ENCODE data around the gene ACACA. TPM values are rescaled to one million over a fixed set of nuclear protein-coding genes. Genes with fewer than 3 reads are reported as not detected.
A peak's percentile ranks its signal among the peaks of the same experiment; 100 is the strongest.

ACACA gene
- total and polyA plus RNA-seq, 9 of the 15 experiments (the other 6 are each of a cell fraction or from before 2014, with no cell fraction given) = 35.9 to 135 (median 88.4) TPM

- TF ChIP-seq, protein P1, sequence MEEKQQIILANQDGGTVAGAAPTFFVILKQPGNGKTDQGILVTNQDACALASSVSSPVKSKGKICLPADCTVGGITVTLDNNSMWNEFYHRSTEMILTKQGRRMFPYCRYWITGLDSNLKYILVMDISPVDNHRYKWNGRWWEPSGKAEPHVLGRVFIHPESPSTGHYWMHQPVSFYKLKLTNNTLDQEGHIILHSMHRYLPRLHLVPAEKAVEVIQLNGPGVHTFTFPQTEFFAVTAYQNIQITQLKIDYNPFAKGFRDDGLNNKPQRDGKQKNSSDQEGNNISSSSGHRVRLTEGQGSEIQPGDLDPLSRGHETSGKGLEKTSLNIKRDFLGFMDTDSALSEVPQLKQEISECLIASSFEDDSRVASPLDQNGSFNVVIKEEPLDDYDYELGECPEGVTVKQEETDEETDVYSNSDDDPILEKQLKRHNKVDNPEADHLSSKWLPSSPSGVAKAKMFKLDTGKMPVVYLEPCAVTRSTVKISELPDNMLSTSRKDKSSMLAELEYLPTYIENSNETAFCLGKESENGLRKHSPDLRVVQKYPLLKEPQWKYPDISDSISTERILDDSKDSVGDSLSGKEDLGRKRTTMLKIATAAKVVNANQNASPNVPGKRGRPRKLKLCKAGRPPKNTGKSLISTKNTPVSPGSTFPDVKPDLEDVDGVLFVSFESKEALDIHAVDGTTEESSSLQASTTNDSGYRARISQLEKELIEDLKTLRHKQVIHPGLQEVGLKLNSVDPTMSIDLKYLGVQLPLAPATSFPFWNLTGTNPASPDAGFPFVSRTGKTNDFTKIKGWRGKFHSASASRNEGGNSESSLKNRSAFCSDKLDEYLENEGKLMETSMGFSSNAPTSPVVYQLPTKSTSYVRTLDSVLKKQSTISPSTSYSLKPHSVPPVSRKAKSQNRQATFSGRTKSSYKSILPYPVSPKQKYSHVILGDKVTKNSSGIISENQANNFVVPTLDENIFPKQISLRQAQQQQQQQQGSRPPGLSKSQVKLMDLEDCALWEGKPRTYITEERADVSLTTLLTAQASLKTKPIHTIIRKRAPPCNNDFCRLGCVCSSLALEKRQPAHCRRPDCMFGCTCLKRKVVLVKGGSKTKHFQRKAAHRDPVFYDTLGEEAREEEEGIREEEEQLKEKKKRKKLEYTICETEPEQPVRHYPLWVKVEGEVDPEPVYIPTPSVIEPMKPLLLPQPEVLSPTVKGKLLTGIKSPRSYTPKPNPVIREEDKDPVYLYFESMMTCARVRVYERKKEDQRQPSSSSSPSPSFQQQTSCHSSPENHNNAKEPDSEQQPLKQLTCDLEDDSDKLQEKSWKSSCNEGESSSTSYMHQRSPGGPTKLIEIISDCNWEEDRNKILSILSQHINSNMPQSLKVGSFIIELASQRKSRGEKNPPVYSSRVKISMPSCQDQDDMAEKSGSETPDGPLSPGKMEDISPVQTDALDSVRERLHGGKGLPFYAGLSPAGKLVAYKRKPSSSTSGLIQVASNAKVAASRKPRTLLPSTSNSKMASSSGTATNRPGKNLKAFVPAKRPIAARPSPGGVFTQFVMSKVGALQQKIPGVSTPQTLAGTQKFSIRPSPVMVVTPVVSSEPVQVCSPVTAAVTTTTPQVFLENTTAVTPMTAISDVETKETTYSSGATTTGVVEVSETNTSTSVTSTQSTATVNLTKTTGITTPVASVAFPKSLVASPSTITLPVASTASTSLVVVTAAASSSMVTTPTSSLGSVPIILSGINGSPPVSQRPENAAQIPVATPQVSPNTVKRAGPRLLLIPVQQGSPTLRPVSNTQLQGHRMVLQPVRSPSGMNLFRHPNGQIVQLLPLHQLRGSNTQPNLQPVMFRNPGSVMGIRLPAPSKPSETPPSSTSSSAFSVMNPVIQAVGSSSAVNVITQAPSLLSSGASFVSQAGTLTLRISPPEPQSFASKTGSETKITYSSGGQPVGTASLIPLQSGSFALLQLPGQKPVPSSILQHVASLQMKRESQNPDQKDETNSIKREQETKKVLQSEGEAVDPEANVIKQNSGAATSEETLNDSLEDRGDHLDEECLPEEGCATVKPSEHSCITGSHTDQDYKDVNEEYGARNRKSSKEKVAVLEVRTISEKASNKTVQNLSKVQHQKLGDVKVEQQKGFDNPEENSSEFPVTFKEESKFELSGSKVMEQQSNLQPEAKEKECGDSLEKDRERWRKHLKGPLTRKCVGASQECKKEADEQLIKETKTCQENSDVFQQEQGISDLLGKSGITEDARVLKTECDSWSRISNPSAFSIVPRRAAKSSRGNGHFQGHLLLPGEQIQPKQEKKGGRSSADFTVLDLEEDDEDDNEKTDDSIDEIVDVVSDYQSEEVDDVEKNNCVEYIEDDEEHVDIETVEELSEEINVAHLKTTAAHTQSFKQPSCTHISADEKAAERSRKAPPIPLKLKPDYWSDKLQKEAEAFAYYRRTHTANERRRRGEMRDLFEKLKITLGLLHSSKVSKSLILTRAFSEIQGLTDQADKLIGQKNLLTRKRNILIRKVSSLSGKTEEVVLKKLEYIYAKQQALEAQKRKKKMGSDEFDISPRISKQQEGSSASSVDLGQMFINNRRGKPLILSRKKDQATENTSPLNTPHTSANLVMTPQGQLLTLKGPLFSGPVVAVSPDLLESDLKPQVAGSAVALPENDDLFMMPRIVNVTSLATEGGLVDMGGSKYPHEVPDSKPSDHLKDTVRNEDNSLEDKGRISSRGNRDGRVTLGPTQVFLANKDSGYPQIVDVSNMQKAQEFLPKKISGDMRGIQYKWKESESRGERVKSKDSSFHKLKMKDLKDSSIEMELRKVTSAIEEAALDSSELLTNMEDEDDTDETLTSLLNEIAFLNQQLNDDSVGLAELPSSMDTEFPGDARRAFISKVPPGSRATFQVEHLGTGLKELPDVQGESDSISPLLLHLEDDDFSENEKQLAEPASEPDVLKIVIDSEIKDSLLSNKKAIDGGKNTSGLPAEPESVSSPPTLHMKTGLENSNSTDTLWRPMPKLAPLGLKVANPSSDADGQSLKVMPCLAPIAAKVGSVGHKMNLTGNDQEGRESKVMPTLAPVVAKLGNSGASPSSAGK (IDR thresholded peaks at IDR 0.05) = peak; percentile 39; the same call in 1 of the 2 replicates
- TF ChIP-seq TCF7L2 (IDR thresholded peaks at IDR 0.05; ENCODE audit: low read depth, low read length) = 0 out of 2 replicates have a peak, but pooled peaks have one; percentile 17
- peak; percentile 93 to 99 for TF ChIP-seq RAD21 (CRISPR knock-in tag; conservative IDR thresholded peaks at IDR 0.05 in 1 of 2, IDR thresholded peaks at IDR 0.05 in 1 of 2)
- TF ChIP-seq, protein P2, sequence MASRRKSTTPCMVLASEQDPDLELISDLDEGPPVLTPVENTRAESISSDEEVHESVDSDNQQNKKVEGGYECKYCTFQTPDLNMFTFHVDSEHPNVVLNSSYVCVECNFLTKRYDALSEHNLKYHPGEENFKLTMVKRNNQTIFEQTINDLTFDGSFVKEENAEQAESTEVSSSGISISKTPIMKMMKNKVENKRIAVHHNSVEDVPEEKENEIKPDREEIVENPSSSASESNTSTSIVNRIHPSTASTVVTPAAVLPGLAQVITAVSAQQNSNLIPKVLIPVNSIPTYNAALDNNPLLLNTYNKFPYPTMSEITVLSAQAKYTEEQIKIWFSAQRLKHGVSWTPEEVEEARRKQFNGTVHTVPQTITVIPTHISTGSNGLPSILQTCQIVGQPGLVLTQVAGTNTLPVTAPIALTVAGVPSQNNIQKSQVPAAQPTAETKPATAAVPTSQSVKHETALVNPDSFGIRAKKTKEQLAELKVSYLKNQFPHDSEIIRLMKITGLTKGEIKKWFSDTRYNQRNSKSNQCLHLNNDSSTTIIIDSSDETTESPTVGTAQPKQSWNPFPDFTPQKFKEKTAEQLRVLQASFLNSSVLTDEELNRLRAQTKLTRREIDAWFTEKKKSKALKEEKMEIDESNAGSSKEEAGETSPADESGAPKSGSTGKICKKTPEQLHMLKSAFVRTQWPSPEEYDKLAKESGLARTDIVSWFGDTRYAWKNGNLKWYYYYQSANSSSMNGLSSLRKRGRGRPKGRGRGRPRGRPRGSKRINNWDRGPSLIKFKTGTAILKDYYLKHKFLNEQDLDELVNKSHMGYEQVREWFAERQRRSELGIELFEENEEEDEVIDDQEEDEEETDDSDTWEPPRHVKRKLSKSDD (conservative IDR thresholded peaks at IDR 0.05; ENCODE audit: low read length) = 0 out of 2 replicates have a peak, but pooled peaks have one; percentile 54
- peak; percentile 97 for TF ChIP-seq SMC3 (conservative IDR thresholded peaks at IDR 0.05; ENCODE audit: insufficient read depth, low read depth, low read length)
- TF ChIP-seq ZNF717 (CRISPR knock-in tag; IDR thresholded peaks at IDR 0.05) = no peak
- no peak; a peak in 1 of 4 replicates for TF ChIP-seq MNT (conservative IDR thresholded peaks at IDR 0.05)
- no peak for TF ChIP-seq SIRT6 (IDR thresholded peaks at IDR 0.05; ENCODE audit: low read depth, low read length)
- TF ChIP-seq TEAD4 (IDR thresholded peaks at IDR 0.05; ENCODE audit: low read length) = no peak
- TF ChIP-seq TEAD4 (CRISPR knock-in tag; IDR thresholded peaks at IDR 0.05; ENCODE audit: borderline replicate concordance) = no peak
- TF ChIP-seq POLR2H (tag; IDR thresholded peaks at IDR 0.05; ENCODE audit: low read depth) = no peak
Observed at GRCh38 chr17:37373530-37374159, 33.0 kb downstream of the ACACA start (continued).

Measured in K562 (cell line).